Urinary bladder (tissue), 4 donors: ENCODE data around the gene MEIS2. TPM values are rescaled to one million over a fixed set of nuclear protein-coding genes. Genes with fewer than 3 reads are reported as not detected.

Experiments
- DNase-seq: peaks from one replicate; pipeline ENCODE4 v3.0.0-alpha.2; 2015; ENCODE audit errors: extremely low spot score
- H3K27ac ChIP-seq: one replicate; pipeline ENCODE4 v1.5.1; 2013; ENCODE audit warnings: low read depth, mild to moderate bottlenecking, moderate library complexity
- H3K36me3 ChIP-seq: one replicate; pipeline ENCODE4 v1.6.1; 2013; ENCODE audit warnings: mild to moderate bottlenecking, moderate library complexity; ENCODE audit not compliant: insufficient read depth
- H3K4me1 ChIP-seq: one replicate; pipeline ENCODE4 v1.6.1; 2013; ENCODE audit warnings: mild to moderate bottlenecking, moderate library complexity; ENCODE audit not compliant: insufficient read depth
- H3K4me3 ChIP-seq: one replicate; pipeline ENCODE4 v1.5.1; 2013; ENCODE audit warnings: low read depth, low read length
- WGBS: extraction: QIAGEN DNeasy Blood & Tissue Kit; methylation state at CpG from one replicate; pipeline ENCODE4 v1.1.7; 2013; 5-methylcytosine and 5-hydroxymethylcytosine counted together
- polyA plus RNA-seq: library from polyadenylated mRNA; stranded (reverse); fragments of 200-250 nt; gene quantifications from one replicate; pipeline ENCODE4 v1.2.3, GENCODE V29; 2013
- total RNA-seq: library from RNA; depleted of rRNA; stranded (reverse); fragments of >200 nt; gene quantifications from one replicate; pipeline ENCODE4 v1.2.3, GENCODE V29; 2014
- donor health status: healthy with polysubstance abuse.
- donor health status: healthy.

Gene MEIS2
- total and polyA plus RNA-seq, 2 donors: 79.8 to 163 TPM

- H3K4me1 ChIP-seq: no peaks in the 10 kb centered on the region
- H3K4me3 ChIP-seq: no peak overlapping the region
- DNase-seq: no peak
- 97% methylated on average over 1 of the region's 1 CpG for WGBS
- H3K36me3 ChIP-seq: no peaks in the 10 kb centered on the region
- H3K27ac ChIP-seq: no peak overlapping the region
These were observed 38.4 kb downstream of the MEIS2 start for GRCh38 chr15:37061996-37062395.

DNA sequence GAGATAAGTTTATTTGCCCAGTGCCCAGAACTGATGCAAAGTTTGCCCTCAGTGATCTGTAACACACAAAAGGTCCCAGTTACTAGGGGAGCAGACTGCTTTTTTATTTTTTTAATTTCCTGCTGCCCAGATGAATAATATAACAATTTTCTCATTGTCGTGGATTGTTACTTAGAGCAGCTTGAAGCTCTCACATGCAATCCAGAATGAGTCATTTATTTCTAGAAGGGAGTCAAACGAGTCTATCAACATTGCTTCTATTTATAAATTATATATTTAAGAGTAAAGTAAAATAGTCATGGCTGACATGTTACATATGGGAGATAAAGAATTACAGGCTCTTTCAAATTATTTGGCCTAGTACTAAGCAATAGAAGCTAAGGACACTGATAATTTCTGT is 41.3 kb downstream of the MEIS2 start:
- peak; percentile 70 for DNase-seq
- Histone ChIP-seq H3K4me3 (no peak overlapping the region), H3K27ac (peak overlapping the region; percentile 30), H3K36me3 (no peaks in the 10 kb centered on the region), H3K4me1 (no peaks in the 10 kb centered on the region)
- 8% methylated on average over 2 of the region's 2 CpGs for WGBS

- H3K4me1 ChIP-seq: no peaks in the 10 kb centered on the region
- H3K36me3 ChIP-seq: no peaks in the 10 kb centered on the region
- 57% methylated on average over 6 of the region's 6 CpGs for WGBS
- H3K4me3 ChIP-seq: no peak overlapping the region
- H3K27ac ChIP-seq: no peak overlapping the region
- no peak for DNase-seq
These were observed 41.9 kb downstream of the MEIS2 start for GRCh38 chr15:37058316-37058985.

DNA sequence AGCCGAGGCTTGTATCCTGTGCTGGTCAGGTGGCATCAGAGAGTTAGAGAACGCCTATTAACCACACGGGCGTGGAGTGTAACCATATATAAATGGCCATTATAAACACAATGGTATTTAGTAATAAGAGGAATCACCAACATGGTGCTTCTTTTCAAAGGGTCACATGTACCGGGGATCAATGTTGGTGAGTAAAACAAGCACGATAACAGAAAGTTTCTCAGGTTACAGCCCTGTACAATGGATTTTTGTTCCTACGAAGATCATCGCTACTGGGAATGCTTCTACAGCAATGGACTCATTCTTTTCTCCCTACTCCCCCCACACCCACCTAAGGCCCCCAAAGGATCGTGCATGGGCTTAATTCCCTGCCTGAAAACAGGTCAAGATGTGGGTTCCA is 42.5 kb downstream of the MEIS2 start:
- WGBS: 86% methylated on average over 9 of the region's 9 CpGs
- Histone ChIP-seq H3K27ac (no peak overlapping the region), H3K4me3 (no peak overlapping the region), H3K4me1 (no peaks in the 10 kb centered on the region), H3K36me3 (no peaks in the 10 kb centered on the region)
- no peak for DNase-seq

- no peak overlapping the region for H3K27ac ChIP-seq
- DNase-seq: no peak
- no peaks in the 10 kb centered on the region for H3K36me3 ChIP-seq
- H3K4me3 ChIP-seq: no peak overlapping the region
- H3K4me1 ChIP-seq: no peaks in the 10 kb centered on the region
- WGBS: 87% methylated on average over 7 of the region's 7 CpGs
These were observed 43.1 kb downstream of the MEIS2 start for GRCh38 chr15:37057256-37057655.

GRCh38 chr15:37056177-37057121 is 43.9 kb downstream of the MEIS2 start:
- no peak overlapping the region for H3K27ac ChIP-seq

GRCh38 chr15:37055481-37055880 is 44.9 kb downstream of the MEIS2 start:
- H3K4me1 ChIP-seq: no peaks in the 10 kb centered on the region
- 91% methylated on average over 8 of the region's 8 CpGs for WGBS
- H3K27ac ChIP-seq: no peak overlapping the region
- no peak for DNase-seq
- no peak overlapping the region for H3K4me3 ChIP-seq
- H3K36me3 ChIP-seq: no peaks in the 10 kb centered on the region

More at GRCh38 chr15:37056177-37057121, 43.9 kb downstream of the MEIS2 start:
- Histone ChIP-seq H3K4me1 (no peaks in the 10 kb centered on the region), H3K36me3 (no peaks in the 10 kb centered on the region), H3K4me3 (no peak overlapping the region)
- DNase-seq: no peak
- 85% methylated on average over 21 of the region's 21 CpGs for WGBS

- no peak for DNase-seq
- Histone ChIP-seq H3K4me1 (no peaks in the 10 kb centered on the region), H3K36me3 (no peaks in the 10 kb centered on the region), H3K27ac (no peak overlapping the region), H3K4me3 (no peak overlapping the region)
- WGBS: 75% methylated on average over 7 of the region's 7 CpGs
These were observed 46.0 kb downstream of the MEIS2 start for GRCh38 chr15:37054336-37054735.

GRCh38 chr15:37053166-37053565 is 47.2 kb downstream of the MEIS2 start:
- no peaks in the 10 kb centered on the region for H3K36me3 ChIP-seq
- H3K4me1 ChIP-seq: no peaks in the 10 kb centered on the region
- WGBS: 67% methylated on average over 6 of the region's 6 CpGs
- no peak overlapping the region for H3K4me3 ChIP-seq
- DNase-seq: no peak
- no peak overlapping the region for H3K27ac ChIP-seq

- Histone ChIP-seq H3K36me3 (no peaks in the 10 kb centered on the region), H3K4me1 (no peaks in the 10 kb centered on the region), H3K4me3 (no peak overlapping the region), H3K27ac (no peak overlapping the region)
- WGBS: 67% methylated on average over 3 of the region's 3 CpGs
- DNase-seq: no peak
These were observed 50.0 kb downstream of the MEIS2 start for GRCh38 chr15:37050345-37050744.

GRCh38 chr15:37046876-37047614 is 53.3 kb downstream of the MEIS2 start:
- H3K27ac ChIP-seq: no peak overlapping the region

GRCh38 chr15:37045859-37046740 is 54.2 kb downstream of the MEIS2 start:
- Histone ChIP-seq H3K27ac (no peak overlapping the region), H3K4me1 (no peaks in the 10 kb centered on the region), H3K36me3 (no peaks in the 10 kb centered on the region), H3K4me3 (no peak overlapping the region)
- WGBS: 44% methylated on average over 12 of the region's 12 CpGs
- DNase-seq: no peak

More at GRCh38 chr15:37046876-37047614, 53.3 kb downstream of the MEIS2 start:
- H3K4me1 ChIP-seq: no peaks in the 10 kb centered on the region
- no peak overlapping the region for H3K4me3 ChIP-seq
- no peak for DNase-seq
- no peaks in the 10 kb centered on the region for H3K36me3 ChIP-seq
